HL-60 (cell line): ENCODE measurements around the gene COX14.

ENCODE experiments used
- DNase-seq, 2 experiments: peaks; one replicate each; pipeline ENCODE4 v3.0.0-alpha.2; 2010 to 2020; ENCODE audit warnings: low read depth in 1 of 2, low spot score in 1 of 2
- H3K27ac ChIP-seq: fragments of 250-450 bp; sonication (Bioruptor Pico); replicated peaks from 2 replicates; pipeline ENCODE4 v1.5.1; 2020; ENCODE audit warnings: mild to moderate bottlenecking, moderate library complexity
- H3K27me3 ChIP-seq: fragments of 250-450 bp; sonication (Bioruptor Pico); 2 replicates; pipeline ENCODE4 v1.5.1; 2021; ENCODE audit warnings: mild to moderate bottlenecking, moderate library complexity; ENCODE audit not compliant: insufficient read depth, poor library complexity, severe bottlenecking
- H3K4me3 ChIP-seq: replicated peaks from 2 replicates; pipeline ENCODE4 v1.5.1; 2011; ENCODE audit warnings: mild to moderate bottlenecking, control low read depth, low read length; ENCODE audit not compliant: insufficient read depth
- CTCF ChIP-seq: IDR thresholded peaks from one replicate; pipeline ENCODE4 v1.5.1; 2011; ENCODE audit warnings: low read length, control low read depth, inconsistent platforms; ENCODE audit not compliant: insufficient read depth
- GABPA ChIP-seq: IDR thresholded peaks from 2 replicates; pipeline ENCODE4 v1.6.1; 2012; ENCODE audit warnings: low read depth
- POLR2AphosphoS5 ChIP-seq: IDR thresholded peaks from 2 replicates; pipeline ENCODE4 v1.6.1; 2012; ENCODE audit warnings: low read depth
- SPI1 ChIP-seq: IDR thresholded peaks from 2 replicates; pipeline ENCODE4 v1.6.1; 2012; ENCODE audit warnings: low read depth, mild to moderate bottlenecking, borderline replicate concordance
- TF ChIP-seq, protein P1 (sequence below): IDR thresholded peaks from 2 replicates; pipeline ENCODE4 v1.6.1; 2012; ENCODE audit warnings: low read depth; ENCODE audit not compliant: insufficient replicate concordance

The COX14 gene

DNA sequence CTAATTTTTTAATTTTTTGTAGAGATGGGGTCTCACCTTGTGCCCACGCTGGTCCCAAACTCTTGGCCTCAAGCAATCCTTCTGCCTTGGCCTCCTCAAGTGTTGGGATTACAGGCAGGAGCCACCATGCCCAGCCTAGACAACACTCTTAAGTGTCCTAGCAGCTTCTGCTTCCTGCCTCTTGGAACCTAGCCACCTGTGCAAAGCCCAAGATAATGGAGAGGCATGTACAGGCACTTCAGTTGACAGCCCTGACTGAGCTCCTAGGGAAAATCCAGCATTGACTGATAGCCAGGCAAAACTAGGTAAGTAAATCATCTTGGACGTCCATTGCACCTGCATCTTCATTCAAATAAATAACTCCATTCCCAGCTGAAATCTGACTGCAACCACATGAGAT lies 15.5 kb downstream of the COX14 start:
- Histone ChIP-seq H3K27me3 (no peaks in the 10 kb centered on the region), H3K4me3 (no peak overlapping the region), H3K27ac (no peak overlapping the region)
- TF ChIP-seq SPI1, result no peak
- TF ChIP-seq POLR2AphosphoS5, result peak; percentile 9; the same call in 1 of the 2 replicates
- no peak for DNase-seq

- H3K27me3 ChIP-seq, result no peaks in the 10 kb centered on the region
- TF ChIP-seq CTCF (no peak), GABPA (no peak), POLR2AphosphoS5 (no peak), SPI1 (no peak)
- TF ChIP-seq, protein P1, sequence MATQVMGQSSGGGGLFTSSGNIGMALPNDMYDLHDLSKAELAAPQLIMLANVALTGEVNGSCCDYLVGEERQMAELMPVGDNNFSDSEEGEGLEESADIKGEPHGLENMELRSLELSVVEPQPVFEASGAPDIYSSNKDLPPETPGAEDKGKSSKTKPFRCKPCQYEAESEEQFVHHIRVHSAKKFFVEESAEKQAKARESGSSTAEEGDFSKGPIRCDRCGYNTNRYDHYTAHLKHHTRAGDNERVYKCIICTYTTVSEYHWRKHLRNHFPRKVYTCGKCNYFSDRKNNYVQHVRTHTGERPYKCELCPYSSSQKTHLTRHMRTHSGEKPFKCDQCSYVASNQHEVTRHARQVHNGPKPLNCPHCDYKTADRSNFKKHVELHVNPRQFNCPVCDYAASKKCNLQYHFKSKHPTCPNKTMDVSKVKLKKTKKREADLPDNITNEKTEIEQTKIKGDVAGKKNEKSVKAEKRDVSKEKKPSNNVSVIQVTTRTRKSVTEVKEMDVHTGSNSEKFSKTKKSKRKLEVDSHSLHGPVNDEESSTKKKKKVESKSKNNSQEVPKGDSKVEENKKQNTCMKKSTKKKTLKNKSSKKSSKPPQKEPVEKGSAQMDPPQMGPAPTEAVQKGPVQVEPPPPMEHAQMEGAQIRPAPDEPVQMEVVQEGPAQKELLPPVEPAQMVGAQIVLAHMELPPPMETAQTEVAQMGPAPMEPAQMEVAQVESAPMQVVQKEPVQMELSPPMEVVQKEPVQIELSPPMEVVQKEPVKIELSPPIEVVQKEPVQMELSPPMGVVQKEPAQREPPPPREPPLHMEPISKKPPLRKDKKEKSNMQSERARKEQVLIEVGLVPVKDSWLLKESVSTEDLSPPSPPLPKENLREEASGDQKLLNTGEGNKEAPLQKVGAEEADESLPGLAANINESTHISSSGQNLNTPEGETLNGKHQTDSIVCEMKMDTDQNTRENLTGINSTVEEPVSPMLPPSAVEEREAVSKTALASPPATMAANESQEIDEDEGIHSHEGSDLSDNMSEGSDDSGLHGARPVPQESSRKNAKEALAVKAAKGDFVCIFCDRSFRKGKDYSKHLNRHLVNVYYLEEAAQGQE, result no peak
- DNase-seq, result no peak
- H3K4me3 ChIP-seq, result no peak overlapping the region
- no peak overlapping the region for H3K27ac ChIP-seq
Measured at GRCh38 chr12:50129290-50129689, 17.3 kb downstream of the COX14 start.

DNA sequence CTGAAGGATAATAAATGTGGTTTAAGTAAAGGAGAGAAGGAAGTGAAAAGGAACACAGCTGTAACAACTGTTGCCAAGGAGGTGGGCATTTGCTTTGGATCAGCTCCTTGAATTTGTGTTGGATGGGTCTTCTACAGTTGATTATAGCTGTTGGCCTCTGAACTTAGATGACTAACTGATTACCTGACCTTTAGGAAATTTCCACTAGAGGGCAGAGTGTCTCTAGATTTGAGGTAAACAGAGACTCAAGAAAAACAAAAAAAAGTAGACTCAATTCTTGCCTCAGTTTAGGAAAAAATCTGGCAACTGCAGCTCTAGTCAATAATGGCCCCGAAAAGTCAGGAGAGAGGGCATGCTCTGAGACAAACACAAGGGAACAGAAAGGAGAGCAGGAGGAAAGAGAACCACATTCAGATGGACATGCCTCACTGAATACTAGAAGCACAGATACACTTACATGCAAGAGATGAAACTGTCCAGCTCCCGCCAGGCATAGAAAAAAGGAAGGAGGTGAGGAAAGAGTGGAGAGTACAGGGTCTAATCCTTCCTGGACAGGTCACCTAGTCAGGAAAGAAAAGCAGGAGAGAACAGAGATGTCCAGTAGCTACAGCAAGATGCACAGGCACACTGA lies 20.6 kb downstream of the COX14 start:
- TF ChIP-seq GABPA (no peak), CTCF (peak; percentile 31)

DNA sequence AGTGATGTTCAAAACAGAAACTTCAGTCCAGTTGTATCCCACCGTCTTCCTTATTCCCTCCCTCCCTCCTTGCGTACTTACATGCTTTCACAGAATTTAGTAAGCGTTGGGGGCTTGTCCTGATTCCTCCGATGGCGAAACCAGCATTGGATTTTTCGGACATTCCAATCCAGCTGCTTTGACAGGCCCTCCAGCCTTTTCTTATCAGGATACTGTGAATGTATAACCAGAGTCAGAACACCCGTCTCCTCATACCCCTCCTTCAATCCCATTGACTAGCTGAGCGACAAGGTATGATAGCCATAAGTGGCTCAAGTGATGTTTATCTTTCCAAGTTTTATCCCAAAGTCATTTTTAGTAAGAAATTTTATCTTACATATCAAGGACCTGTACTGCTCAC lies 31.0 kb downstream of the COX14 start:
- H3K27me3 ChIP-seq, result no peaks in the 10 kb centered on the region
- no peak for DNase-seq
- TF ChIP-seq POLR2AphosphoS5, result no peak
- TF ChIP-seq CTCF, result no peak
- TF ChIP-seq GABPA, result no peak
- TF ChIP-seq, protein P1, result no peak
- TF ChIP-seq SPI1, result no peak
- no peak overlapping the region for H3K27ac ChIP-seq
- no peak overlapping the region for H3K4me3 ChIP-seq

More for the DNA sequence above, 20.6 kb downstream of the COX14 start:
- Histone ChIP-seq H3K27ac (no peak overlapping the region), H3K4me3 (no peak overlapping the region), H3K27me3 (no peaks in the 10 kb centered on the region)
- peak in 1 of 2 experiments; percentile 28 for DNase-seq
